Common myeloid progenitor, CD34-positive (primary cell): ENCODE measurements around the gene TNFAIP6.

Experiments
- CTCF ChIA-PET: fragments of 350-600 bp; sonication (Branson Sonifier 250); formaldehyde crosslinking; loops from one replicate; lab custom pipeline; 2021; ENCODE audit warnings: antibody characterized with exemption; lab: Charles Lee
- POLR2A ChIA-PET: fragments of 350-600 bp; sonication (Branson Sonifier 250); formaldehyde crosslinking; loops from one replicate; lab custom pipeline; 2021; ENCODE audit warnings: antibody characterized with exemption; lab: Charles Lee
- DNase-seq, 3 donors: peaks; one replicate each; pipeline versions ENCODE4 v3.0.0 to v3.0.0-alpha.2; 2013
- H3K27ac ChIP-seq, 2 experiments: 1 replicate in 1 of 2; 2 replicates in 1 of 2; pipeline ENCODE4 v1.7.0; 2013; ENCODE audit warnings: inconsistent platforms in 2 of 2, low read length in 2 of 2, mild to moderate bottlenecking in 2 of 2, low read depth in 1 of 2, moderate library complexity in 1 of 2; ENCODE audit not compliant: severe bottlenecking in 2 of 2, insufficient read depth in 1 of 2, poor library complexity in 1 of 2
- H3K27me3 ChIP-seq, 5 experiments: replicated peaks in 2 of 5; 1 replicate in 3 of 5; 2 replicates in 2 of 5; pipeline versions ENCODE4 v1.6.1 to v1.7.0; 2013; ENCODE audit warnings: low read length in 4 of 5, mild to moderate bottlenecking in 2 of 5, moderate library complexity in 2 of 5, inconsistent platforms in 1 of 5; ENCODE audit not compliant: insufficient read depth in 5 of 5, control insufficient read depth in 4 of 5
- H3K36me3 ChIP-seq, 4 experiments: 1 replicate in 2 of 4; 2 replicates in 2 of 4; pipeline versions ENCODE4 v1.6.1 to v1.7.0; 2013; ENCODE audit warnings: low read length in 3 of 4, control low read depth in 1 of 4, mild to moderate bottlenecking in 1 of 4; ENCODE audit not compliant: control insufficient read depth in 4 of 4, insufficient read depth in 4 of 4
- H3K4me1 ChIP-seq, 4 experiments: 1 replicate in 3 of 4; 2 replicates in 1 of 4; pipeline versions ENCODE4 v1.6.1 to v1.7.1; 2013; ENCODE audit warnings: low read length in 3 of 4, mild to moderate bottlenecking in 3 of 4, control low read depth in 1 of 4, inconsistent platforms in 1 of 4, moderate library complexity in 1 of 4; ENCODE audit not compliant: control insufficient read depth in 4 of 4, insufficient read depth in 4 of 4; ENCODE audit errors: control extremely low read depth in 1 of 4
- H3K4me3 ChIP-seq, 7 experiments: 1 replicate in 4 of 7; 2 replicates in 3 of 7; pipeline versions ENCODE4 v1.5.1 to v1.7.0; 2013; ENCODE audit warnings: mild to moderate bottlenecking in 7 of 7, low read length in 6 of 7, moderate library complexity in 6 of 7, inconsistent platforms in 2 of 7, low read depth in 2 of 7, control low read depth in 1 of 7; ENCODE audit not compliant: insufficient read depth in 4 of 7, control insufficient read depth in 1 of 7; ENCODE audit errors: extremely low read depth in 1 of 7
- H3K9me3 ChIP-seq, 5 experiments: 1 replicate in 4 of 5; 2 replicates in 1 of 5; pipeline versions ENCODE4 v1.6.1 to v1.7.1; 2013; ENCODE audit warnings: low read length in 4 of 5, mild to moderate bottlenecking in 2 of 5, inconsistent platforms in 1 of 5, low read depth in 1 of 5, moderate library complexity in 1 of 5; ENCODE audit not compliant: control insufficient read depth in 4 of 5, insufficient read depth in 2 of 5; ENCODE audit errors: control extremely low read depth in 1 of 5
- WGBS: methylation state at CpG from one replicate; pipeline ENCODE4 v1.1.5; 2013; ENCODE audit not compliant: insufficient coverage; 5-methylcytosine and 5-hydroxymethylcytosine counted together

Gene TNFAIP6

GRCh38 chr2:151344906-151345305, 12.5 kb upstream of the TNFAIP6 start:
- Histone ChIP-seq H3K27me3 (no peaks in the 10 kb centered on the region), H3K4me3 (peak overlapping the region in 1 of 7 experiments; percentile 7), H3K4me1 (no peaks in the 10 kb centered on the region), H3K36me3 (no peaks in the 10 kb centered on the region), H3K9me3 (peaks cover 0 to 4% (median 0%) of the 10 kb centered on the region in 5 experiments), H3K27ac (no peak overlapping the region)
- no peak for DNase-seq
- CTCF ChIA-PET = no interaction called here
- WGBS = 100% methylated on average over 1 of the region's 2 CpGs
- POLR2A ChIA-PET = no interaction called here

GRCh38 chr2:151347294-151347693, 10.1 kb upstream of the TNFAIP6 start:
- H3K27ac ChIP-seq = no peak overlapping the region
- H3K27me3 ChIP-seq = no peaks in the 10 kb centered on the region
- H3K4me1 ChIP-seq = no peaks in the 10 kb centered on the region
- ChIA-PET POLR2A (no interaction called here), CTCF (interaction anchor here (0.6 kb wide), 1 partner anchor 15 kb away, joined by 3 read pairs; no protein-coding TSS in a partner anchor)
- DNase-seq = no peak
- H3K4me3 ChIP-seq = no peak overlapping the region
- H3K36me3 ChIP-seq = no peaks in the 10 kb centered on the region
- H3K9me3 ChIP-seq = no peaks in the 10 kb centered on the region

GRCh38 chr2:151347906-151348305, 9.5 kb upstream of the TNFAIP6 start:
- POLR2A ChIA-PET = no interaction called here

GRCh38 chr2:151350579-151351195, 6.7 kb upstream of the TNFAIP6 start:
- WGBS = 100% methylated on average over 4 of the region's 4 CpGs
- POLR2A ChIA-PET = no interaction called here
- DNase-seq = no peak
- H3K9me3 ChIP-seq = no peaks in the 10 kb centered on the region
- H3K27ac ChIP-seq = no peak overlapping the region
- no peak overlapping the region for H3K4me3 ChIP-seq
- no peaks in the 10 kb centered on the region for H3K4me1 ChIP-seq
- no peaks in the 10 kb centered on the region for H3K27me3 ChIP-seq
- H3K36me3 ChIP-seq = no peaks in the 10 kb centered on the region
- CTCF ChIA-PET = no interaction called here

More at GRCh38 chr2:151347906-151348305, 9.5 kb upstream of the TNFAIP6 start:
- Histone ChIP-seq H3K4me3 (no peak overlapping the region), H3K4me1 (no peaks in the 10 kb centered on the region), H3K9me3 (no peaks in the 10 kb centered on the region), H3K27ac (no peak overlapping the region), H3K27me3 (no peaks in the 10 kb centered on the region), H3K36me3 (no peaks in the 10 kb centered on the region)
- 91% methylated on average over 1 of the region's 5 CpGs for WGBS
- CTCF ChIA-PET = interaction anchor here (0.6 kb wide), 1 partner anchor 14 kb away, joined by 3 read pairs; no protein-coding TSS in a partner anchor
- DNase-seq = no peak

GRCh38 chr2:151353995-151354394, 3.4 kb upstream of the TNFAIP6 start:
- Histone ChIP-seq H3K9me3 (no peaks in the 10 kb centered on the region), H3K4me1 (no peaks in the 10 kb centered on the region), H3K36me3 (no peaks in the 10 kb centered on the region), H3K27ac (no peak overlapping the region), H3K4me3 (no peak overlapping the region), H3K27me3 (no peaks in the 10 kb centered on the region)
- DNase-seq = no peak
- no CpG with 5 or more reads among the region's 2 CpGs for WGBS
- ChIA-PET CTCF (interaction anchor here (1.1 kb wide), 1 partner anchor 18 kb away, joined by 3 read pairs; no protein-coding TSS in a partner anchor), POLR2A (interaction anchor here (0.9 kb wide), 1 partner anchor 24 kb away, joined by 3 read pairs; no protein-coding TSS in a partner anchor)

GRCh38 chr2:151354807-151355206, 2.6 kb upstream of the TNFAIP6 start:
- ChIA-PET POLR2A (interaction anchor here (0.9 kb wide), 1 partner anchor 25 kb away, joined by 3 read pairs; no protein-coding TSS in a partner anchor), CTCF (interaction anchor here (1.1 kb wide), 1 partner anchor 17 kb away, joined by 3 read pairs; no protein-coding TSS in a partner anchor)
- Histone ChIP-seq H3K27me3 (no peaks in the 10 kb centered on the region), H3K9me3 (no peaks in the 10 kb centered on the region), H3K27ac (no peak overlapping the region), H3K4me3 (no peak overlapping the region), H3K36me3 (no peaks in the 10 kb centered on the region), H3K4me1 (no peaks in the 10 kb centered on the region)
- peak in 1 of 3 donors; percentile 32 for DNase-seq
- WGBS = 86% methylated on average over 7 of the region's 8 CpGs

GRCh38 chr2:151358166-151358970, 976 bp downstream of the TNFAIP6 start:
- H3K36me3 ChIP-seq = no peaks in the 10 kb centered on the region
- no peaks in the 10 kb centered on the region for H3K4me1 ChIP-seq
- no peaks in the 10 kb centered on the region for H3K27me3 ChIP-seq
- no peak overlapping the region for H3K27ac ChIP-seq
- H3K4me3 ChIP-seq = no peak overlapping the region
- POLR2A ChIA-PET = no interaction called here
- WGBS = 100% methylated on average over 2 of the region's 4 CpGs
- no peaks in the 10 kb centered on the region for H3K9me3 ChIP-seq
- no peak for DNase-seq
- CTCF ChIA-PET = no interaction called here
